NCI-H2029 (cell line): ENCODE measurements around the gene ZC3H18.

Experiments
- DNase-seq: peaks from one replicate; lab custom pipeline; 2025; lab: John Stamatoyannopoulos, UW

The ZC3H18 gene

DNA sequence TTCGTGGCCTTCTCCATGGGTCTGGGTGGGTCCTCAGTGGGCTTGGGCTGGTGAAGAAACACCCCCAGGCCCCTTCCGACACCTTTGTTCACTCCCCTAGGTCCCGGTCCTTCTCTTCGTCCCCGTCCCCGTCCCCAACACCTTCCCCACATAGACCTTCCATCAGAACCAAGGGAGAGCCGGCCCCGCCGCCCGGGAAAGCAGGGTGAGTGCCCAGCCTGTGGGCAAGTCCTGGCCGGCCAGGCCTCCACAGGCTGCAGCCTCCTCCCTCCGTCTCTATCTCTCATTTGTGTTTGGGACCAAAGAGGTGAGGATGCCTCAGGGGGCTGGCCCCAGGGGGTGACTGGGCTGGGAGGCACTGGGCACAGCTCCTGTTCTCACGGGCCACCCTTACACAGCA is 53.7 kb downstream of the ZC3H18 start:
- no peak for DNase-seq

GRCh38 chr16:88624481-88624880 is 54.3 kb downstream of the ZC3H18 start:
- DNase-seq: no peak

- no peak for DNase-seq
Observed at GRCh38 chr16:88624977-88625576, 54.9 kb downstream of the ZC3H18 start.

DNA sequence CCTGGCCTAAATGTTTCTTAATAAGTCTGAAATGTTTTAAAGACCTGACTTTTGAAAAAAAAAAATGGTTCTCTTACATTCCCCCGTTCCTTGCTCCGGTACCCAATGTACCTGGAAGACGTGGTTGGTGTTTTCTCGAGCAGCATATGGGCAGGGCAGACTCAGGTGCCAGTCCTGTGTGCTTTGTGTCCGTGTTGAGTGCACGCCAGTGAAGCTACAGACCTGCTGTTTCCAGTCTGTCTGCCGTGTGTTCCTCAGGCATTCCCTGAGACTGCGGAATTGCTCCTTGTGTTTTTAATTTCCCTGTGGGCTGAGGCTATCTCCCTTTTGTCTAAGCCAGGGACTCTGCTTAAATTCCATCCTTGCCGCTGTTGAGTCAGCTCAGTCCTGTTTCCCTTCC is 56.4 kb downstream of the ZC3H18 start:
- DNase-seq: no peak

DNA sequence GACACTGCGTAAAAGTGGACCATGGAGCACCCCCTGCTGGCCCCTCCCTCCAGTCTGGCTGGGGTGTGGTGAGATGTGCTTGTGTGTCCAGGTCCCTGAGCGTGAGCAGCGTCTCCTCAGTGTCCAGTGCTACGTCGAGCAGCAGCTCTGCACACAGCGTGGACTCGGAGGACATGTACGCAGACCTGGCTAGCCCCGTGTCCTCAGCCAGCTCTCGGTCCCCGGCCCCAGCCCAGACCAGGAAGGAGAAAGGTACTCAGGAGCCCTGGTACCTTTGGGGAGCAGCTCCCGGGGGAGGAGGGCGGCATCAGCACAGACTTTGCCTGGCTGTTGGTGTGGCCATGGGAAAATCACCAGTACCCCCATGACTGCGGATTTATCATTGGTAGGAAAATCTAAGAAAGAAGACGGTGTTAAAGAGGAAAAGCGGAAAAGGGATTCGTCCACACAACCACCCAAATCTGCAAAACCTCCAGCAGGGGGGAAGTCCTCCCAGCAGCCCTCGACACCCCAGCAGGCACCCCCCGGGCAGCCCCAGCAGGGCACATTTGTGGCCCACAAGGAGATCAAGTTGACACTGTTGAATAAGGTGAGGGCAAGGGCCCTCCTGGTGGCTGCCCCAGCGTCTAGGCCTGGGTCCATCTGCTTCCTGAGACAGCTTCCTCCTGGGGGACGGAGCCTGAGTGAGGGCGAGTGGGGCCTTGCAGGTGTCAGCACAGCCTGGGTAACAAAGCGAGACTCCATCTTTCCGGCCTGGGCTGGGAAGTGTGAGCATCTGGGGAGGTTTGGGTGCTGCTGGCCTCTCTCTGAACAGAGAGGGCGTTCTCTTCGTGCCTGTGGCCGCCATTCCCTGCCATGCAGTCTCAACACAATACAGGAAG is 57.6 kb downstream of the ZC3H18 start:
- no peak for DNase-seq

- no peak for DNase-seq
Observed at GRCh38 chr16:88628512-88628974, 58.3 kb downstream of the ZC3H18 start.

GRCh38 chr16:88629835-88630234 is 59.6 kb downstream of the ZC3H18 start:
- DNase-seq: no peak

DNA sequence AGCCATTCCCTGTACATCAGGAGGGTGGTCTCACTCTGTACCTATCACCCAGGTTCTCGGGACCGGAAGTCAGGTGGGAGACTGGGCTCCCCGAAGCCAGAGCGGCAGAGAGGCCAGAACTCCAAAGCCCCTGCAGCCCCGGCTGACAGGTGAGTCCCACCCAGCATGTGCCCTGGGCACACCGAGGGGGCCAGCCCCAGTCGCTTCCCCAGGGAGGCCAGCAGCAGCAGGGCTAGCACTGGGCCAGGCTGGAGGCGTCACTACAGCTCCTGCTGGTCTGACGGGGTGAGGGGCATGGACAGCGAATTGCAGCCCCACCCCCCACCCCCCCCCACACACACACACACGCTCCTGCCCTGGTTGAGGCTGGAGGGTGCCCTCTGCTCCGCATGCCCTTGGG is 60.2 kb downstream of the ZC3H18 start:
- DNase-seq: no peak

GRCh38 chr16:88630941-88631340 is 60.7 kb downstream of the ZC3H18 start:
- no peak for DNase-seq

DNA sequence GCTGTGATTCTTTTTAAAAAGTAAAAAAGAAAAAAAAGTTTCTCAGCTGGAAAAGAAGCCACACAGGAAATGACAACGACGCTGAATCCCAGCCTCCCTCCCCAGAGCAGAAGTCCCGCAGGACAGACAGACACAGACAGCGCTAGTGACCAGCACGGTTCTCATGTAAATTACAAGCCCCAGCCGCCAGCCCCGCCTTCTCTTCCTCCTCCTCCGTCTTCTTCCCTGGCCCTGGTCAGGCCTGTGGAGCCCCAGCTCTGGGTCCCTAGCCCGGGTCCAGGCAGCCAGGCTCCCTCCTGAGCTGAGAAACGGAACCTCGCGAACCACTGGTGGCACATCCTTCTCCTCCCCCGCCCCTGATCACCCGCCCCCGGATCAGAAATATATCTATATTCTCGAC is 61.2 kb downstream of the ZC3H18 start:
- no peak for DNase-seq

GRCh38 chr16:88631920-88632586 is 61.9 kb downstream of the ZC3H18 start:
- DNase-seq: no peak

DNA sequence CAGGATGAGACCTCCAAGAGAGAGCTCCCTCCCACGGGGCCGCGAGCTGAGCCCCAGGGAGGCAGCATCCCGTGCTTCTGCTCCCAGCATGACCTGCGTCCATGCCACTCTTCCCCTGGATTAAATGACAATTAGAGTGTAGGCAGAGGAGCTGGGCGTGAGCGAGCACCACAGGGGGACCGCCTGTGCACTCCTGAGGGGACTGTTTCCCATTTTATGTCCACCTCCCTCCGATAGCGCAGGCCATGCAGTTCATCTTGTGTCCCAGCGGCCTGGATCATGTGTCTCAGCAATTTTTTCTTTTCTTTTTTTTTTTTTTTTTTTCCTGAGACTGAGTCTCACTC is 62.4 kb downstream of the ZC3H18 start:
- DNase-seq: no peak

DNA sequence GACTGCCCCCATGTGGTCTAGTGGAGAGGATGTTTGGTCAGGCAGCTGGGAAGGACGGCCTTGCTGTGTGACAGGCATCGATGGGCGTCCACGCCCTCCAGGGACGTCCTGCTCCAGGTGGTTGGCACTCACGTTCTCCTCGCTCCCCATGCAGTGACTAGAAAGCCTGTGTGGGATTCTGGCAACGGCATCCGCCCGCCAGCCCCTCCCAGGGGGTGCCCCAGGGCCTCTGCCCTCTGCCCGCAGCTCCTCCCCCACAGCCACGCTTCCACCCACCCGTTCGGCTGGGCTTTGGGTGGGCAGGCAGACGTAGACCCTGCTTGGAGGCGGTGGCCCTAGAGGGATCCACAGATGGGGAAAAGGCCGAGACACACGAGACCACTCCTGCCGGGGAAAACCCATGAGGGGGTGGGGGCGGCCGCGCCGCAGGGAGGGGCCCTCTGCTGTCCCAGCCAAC is 63.5 kb downstream of the ZC3H18 start:
- no peak for DNase-seq

DNA sequence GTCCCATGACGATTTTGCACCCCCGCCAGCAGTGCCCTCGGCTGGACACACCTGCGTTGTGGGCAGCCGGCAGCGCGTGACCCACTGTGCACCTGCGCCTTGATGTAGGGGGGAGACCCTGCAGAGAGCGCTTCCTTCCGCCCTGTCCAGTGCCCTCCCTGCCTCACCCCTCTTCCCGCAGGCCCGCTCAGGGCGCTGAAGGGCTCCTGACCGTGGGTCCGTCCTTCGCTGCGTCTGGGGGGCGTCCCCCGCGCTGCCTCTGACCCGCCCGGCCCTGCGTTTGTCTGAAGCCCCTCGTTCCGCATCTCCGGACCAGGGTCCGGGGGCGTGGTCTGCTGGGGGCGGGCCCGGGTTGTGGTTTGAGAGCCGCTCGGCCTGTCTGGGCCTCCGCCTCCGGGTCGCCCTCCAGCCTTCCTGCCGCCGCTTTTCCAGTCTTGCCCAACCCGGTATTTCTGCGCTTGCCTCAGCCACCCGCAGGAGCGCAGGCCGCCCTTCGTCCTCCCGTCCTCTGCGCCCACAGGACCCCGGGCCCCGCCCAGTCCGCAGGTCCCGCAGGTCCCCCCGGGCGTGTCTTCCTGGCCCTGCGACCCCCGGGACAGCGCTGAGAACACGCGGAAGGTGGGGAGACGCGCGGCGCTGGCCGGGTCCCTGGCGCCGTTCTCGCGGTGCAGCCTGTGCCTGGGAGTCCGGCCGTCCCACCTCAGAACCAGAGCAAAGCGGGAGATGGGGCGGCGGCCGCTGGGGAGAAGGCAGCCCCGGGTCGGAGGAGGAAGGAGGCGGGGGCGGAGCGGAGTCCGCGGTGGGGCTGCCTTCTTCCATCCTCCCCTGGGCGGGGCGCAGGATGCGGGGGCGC is 64.2 kb downstream of the ZC3H18 start:
- DNase-seq: no peak

GRCh38 chr16:88634994-88635670 is 64.9 kb downstream of the ZC3H18 start:
- no peak for DNase-seq

- no peak for DNase-seq
Observed at GRCh38 chr16:88635671-88636319, 65.6 kb downstream of the ZC3H18 start.

- DNase-seq: no peak
Observed at GRCh38 chr16:88636488-88637265, 66.5 kb downstream of the ZC3H18 start.

DNA sequence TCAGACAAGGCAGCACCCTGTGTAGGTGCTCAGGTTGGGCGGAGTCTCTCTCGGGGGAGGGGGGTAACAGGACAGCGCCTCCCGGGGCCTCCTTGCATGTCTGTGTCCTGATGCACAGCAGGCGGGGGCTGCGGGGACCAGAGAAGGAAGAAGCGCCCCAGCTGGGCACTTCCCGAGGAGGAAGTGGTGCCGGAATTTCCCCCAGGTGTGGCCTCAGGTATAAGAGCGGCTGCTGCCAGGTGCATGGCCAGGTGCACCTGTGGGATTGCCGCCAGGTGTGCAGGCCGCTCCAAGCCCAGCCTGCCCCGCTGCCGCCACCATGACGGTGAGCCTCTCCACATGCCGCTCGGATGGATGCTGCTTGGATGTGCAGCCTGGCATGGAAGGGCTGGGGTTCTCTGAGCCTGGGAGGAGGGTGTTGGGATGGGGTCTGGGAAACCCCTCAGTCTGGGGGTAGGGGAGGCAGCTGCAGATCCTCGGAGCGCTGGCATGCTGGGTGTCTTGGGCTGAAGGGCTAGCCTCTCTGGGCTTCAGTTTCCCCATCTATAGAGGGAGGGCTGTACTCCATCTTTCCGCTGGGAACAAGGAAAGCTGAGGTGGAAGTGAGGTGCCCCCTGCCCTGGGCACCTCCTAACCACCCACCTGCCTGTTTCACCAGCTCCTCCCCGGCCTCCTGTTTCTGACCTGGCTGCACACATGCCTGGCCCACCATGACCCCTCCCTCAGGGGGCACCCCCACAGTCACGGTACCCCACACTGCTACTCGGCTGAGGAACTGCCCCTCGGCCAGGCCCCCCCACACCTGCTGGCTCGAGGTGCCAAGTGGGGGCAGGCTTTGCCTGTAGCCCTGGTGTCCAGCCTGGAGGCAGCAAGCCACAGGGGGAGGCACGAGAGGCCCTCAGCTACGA is 68.4 kb downstream of the ZC3H18 start, which contains the start of gene IL17C:
TSS of gene IL17C (plus strand) at position 250 of the 908 bp plus-strand sequence. CDS start at position 320, 70 bp downstream.
- peak; percentile 71 for DNase-seq
